ENCODE data around the gene NAIF1. TPM values are rescaled to one million over a fixed set of nuclear protein-coding genes. Genes with fewer than 3 reads are reported as not detected.
"Not testable (repeated sequence)": the region's sequence is repeated elsewhere in the genome, so short reads cannot be mapped to it uniquely, and the experiment has no call there.

The NAIF1 gene
- polyA plus RNA-seq, 3 donors, result 4.6 to 6.5 (median 5.6) TPM

DNA sequence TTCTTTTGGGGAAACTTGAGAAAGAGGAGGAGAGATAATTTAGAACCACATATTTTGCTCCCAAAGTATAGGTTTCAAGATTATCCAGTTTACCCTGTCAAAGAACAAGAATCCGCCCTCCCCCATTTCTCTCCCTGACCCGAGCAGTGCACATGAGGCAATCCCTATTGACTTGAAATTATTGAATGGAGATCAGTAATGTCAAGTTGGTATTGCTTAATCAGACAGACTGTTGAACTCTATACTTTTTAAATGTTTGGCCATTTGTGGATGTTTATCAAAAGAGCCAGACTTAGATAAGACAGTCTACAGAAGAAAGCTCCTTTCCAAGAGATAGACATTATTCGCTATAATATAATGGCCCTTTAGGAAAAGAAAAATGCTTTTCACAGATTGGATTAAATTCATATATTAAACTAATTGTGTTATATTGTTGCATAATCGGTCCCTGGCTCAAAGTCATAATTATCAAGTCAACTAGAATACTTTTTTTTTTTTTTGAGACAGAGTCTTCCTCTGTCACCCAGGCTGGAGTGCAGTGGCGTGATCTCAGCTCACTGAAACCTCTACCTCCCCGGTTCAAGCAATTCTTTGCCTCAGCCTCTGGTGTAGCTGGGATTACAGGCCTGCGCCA, 6.2 kb upstream of the NAIF1 start:
- no peak overlapping the region for H3K9ac ChIP-seq (ENCODE audit: insufficient read depth, low read length, poor library complexity, severe bottlenecking)
- no peak for DNase-seq
- H3K27me3 ChIP-seq (ENCODE audit: control insufficient read depth in 2 of 2, insufficient read depth in 2 of 2, low read length in 2 of 2), result no peaks in the 10 kb centered on the region
- H3K4me3 ChIP-seq (replicated peaks in 1 of 3; ENCODE audit: low read depth in 2 of 3, low read length in 3 of 3), result peak overlapping the region in 1 of 3 experiments; percentile 64
- Mint-ChIP-seq H3K27ac (peak overlapping the region; percentile 96 to 98 (median 97)), H3K4me3 (peak overlapping the region; percentile 20 to 82), H3K36me3 (peaks cover 11 to 13% of the 10 kb centered on the region in 2 donors), H3K9me3 (peaks cover 0 to 2% (median 0%) of the 10 kb centered on the region in 7 donors), H3K4me1 (peaks cover 67% of the 10 kb centered on the region), H3K27me3 (ENCODE audit: low read depth in 3 of 3) (peaks cover 0 to 6% (median 0%) of the 10 kb centered on the region in 3 donors)
- no peaks in the 10 kb centered on the region for H3K36me3 ChIP-seq (replicated peaks in 1 of 2; ENCODE audit: control insufficient read depth in 1 of 2, insufficient read depth in 2 of 2, low read length in 2 of 2)
- WGBS (ENCODE audit: insufficient coverage), result no CpG with 5 or more reads among the region's 7 CpGs
- peaks cover 66 to 74% of the 10 kb centered on the region in 2 donors for H3K4me1 ChIP-seq (ENCODE audit: control insufficient read depth in 1 of 2, insufficient read depth in 2 of 2, low read length in 2 of 2)
- H3K27ac ChIP-seq (ENCODE audit: low read depth in 1 of 2, low read length in 2 of 2), result peak overlapping the region; percentile 75 to 88
- no peak overlapping the region for H2AFZ ChIP-seq (ENCODE audit: insufficient read depth, low read depth, low read length, poor library complexity, severe bottlenecking)
- peaks cover 18% of the 10 kb centered on the region for H4K20me1 ChIP-seq (ENCODE audit: insufficient read depth, low read length)
- H3K4me2 ChIP-seq (replicated peaks; ENCODE audit: extremely low read depth, low read length, poor library complexity, severe bottlenecking), result peak overlapping the region; percentile 74
- TF ChIP-seq, protein P1, sequence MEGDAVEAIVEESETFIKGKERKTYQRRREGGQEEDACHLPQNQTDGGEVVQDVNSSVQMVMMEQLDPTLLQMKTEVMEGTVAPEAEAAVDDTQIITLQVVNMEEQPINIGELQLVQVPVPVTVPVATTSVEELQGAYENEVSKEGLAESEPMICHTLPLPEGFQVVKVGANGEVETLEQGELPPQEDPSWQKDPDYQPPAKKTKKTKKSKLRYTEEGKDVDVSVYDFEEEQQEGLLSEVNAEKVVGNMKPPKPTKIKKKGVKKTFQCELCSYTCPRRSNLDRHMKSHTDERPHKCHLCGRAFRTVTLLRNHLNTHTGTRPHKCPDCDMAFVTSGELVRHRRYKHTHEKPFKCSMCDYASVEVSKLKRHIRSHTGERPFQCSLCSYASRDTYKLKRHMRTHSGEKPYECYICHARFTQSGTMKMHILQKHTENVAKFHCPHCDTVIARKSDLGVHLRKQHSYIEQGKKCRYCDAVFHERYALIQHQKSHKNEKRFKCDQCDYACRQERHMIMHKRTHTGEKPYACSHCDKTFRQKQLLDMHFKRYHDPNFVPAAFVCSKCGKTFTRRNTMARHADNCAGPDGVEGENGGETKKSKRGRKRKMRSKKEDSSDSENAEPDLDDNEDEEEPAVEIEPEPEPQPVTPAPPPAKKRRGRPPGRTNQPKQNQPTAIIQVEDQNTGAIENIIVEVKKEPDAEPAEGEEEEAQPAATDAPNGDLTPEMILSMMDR (IDR thresholded peaks at IDR 0.05), result no peak
- peaks cover 86% of the 10 kb centered on the region for H3K79me2 ChIP-seq (ENCODE audit: insufficient read depth, low read length)
- intact Hi-C loops (cut with micrococcal nuclease), result loop anchor here in 1 of 2 donors (2.0 kb wide), 1 partner anchor 25 kb away; no protein-coding TSS in a partner anchor
- H3K9me3 ChIP-seq (replicated peaks in 1 of 2; ENCODE audit: control insufficient read depth in 1 of 2, insufficient read depth in 1 of 2, low read length in 2 of 2), result no peaks in the 10 kb centered on the region

DNA sequence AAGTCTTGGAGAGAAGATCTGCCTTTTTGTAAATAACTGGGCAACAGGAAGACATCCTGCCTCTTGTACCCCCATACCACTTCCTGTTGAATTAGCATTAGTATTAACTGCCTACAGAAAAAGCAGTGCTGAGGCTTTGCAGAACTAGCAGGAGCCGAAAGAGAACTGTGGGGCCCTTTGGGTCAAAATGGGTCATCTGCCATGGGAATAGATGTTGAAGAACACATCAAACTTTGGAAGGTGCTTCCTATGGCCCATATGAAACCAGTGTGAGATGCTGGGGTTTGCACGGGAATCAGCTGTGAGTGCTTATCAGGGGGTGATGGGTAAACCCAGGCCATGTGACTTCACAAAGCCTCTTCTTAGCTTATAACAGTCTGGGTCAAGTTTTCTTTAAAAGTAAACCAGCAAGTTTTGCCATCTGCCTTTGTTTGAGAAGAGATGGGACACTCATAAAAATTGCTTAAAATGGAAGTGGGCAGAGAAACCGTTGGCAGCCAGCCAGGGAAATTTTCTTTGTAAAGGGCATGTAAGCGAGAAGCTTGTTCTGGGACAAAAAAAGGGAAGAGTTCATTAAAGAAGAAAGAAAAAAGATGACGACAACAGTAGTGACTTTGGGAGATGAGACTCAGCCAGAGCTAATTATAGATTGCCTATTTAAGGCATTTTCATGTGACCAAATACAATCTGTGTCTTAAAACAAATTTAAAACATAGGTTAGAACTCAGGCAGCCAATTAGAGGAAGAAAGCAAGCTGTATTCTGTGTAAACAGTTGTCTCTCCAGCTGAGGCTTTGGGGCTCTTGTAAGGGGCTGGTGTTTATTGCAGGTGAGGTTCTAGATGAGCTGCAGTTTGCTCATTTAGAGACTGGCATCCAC, 5.3 kb upstream of the NAIF1 start:
- Histone ChIP-seq H3K4me2 (replicated peaks; ENCODE audit: extremely low read depth, low read length, poor library complexity, severe bottlenecking) (peak overlapping the region; percentile 74), H4K20me1 (ENCODE audit: insufficient read depth, low read length) (peaks cover 8% of the 10 kb centered on the region), H3K79me2 (ENCODE audit: insufficient read depth, low read length) (peaks cover 81% of the 10 kb centered on the region), H3K36me3 (replicated peaks in 1 of 2; ENCODE audit: control insufficient read depth in 1 of 2, insufficient read depth in 2 of 2, low read length in 2 of 2) (no peaks in the 10 kb centered on the region), H3K4me3 (replicated peaks in 1 of 3; ENCODE audit: low read depth in 2 of 3, low read length in 3 of 3) (peak overlapping the region in 2 of 3 experiments; percentile 20 to 64), H3K4me1 (ENCODE audit: control insufficient read depth in 1 of 2, insufficient read depth in 2 of 2, low read length in 2 of 2) (peaks cover 56 to 64% of the 10 kb centered on the region in 2 donors), H3K27ac (ENCODE audit: low read depth in 1 of 2, low read length in 2 of 2) (peak overlapping the region; percentile 75 to 88), H2AFZ (ENCODE audit: insufficient read depth, low read depth, low read length, poor library complexity, severe bottlenecking) (no peak overlapping the region), H3K9ac (ENCODE audit: insufficient read depth, low read length, poor library complexity, severe bottlenecking) (peak overlapping the region; percentile 17), H3K27me3 (ENCODE audit: control insufficient read depth in 2 of 2, insufficient read depth in 2 of 2, low read length in 2 of 2) (no peaks in the 10 kb centered on the region), H3K9me3 (replicated peaks in 1 of 2; ENCODE audit: control insufficient read depth in 1 of 2, insufficient read depth in 1 of 2, low read length in 2 of 2) (no peaks in the 10 kb centered on the region)
- Mint-ChIP-seq H3K4me3 (peak overlapping the region; percentile 65 to 82), H3K36me3 (peaks cover 9 to 13% of the 10 kb centered on the region in 2 donors), H3K27ac (peak overlapping the region; percentile 96 to 98 (median 97)), H3K9me3 (peaks cover 0 to 2% (median 0%) of the 10 kb centered on the region in 7 donors), H3K4me1 (peaks cover 57% of the 10 kb centered on the region), H3K27me3 (ENCODE audit: low read depth in 3 of 3) (peaks cover 0 to 6% (median 0%) of the 10 kb centered on the region in 3 donors)
- 0% methylated on average over 3 of the region's 5 CpGs for WGBS (ENCODE audit: insufficient coverage)
- peak; percentile 86 to 96 (median 94) for DNase-seq
- intact Hi-C loops (cut with micrococcal nuclease), result loop anchor here in 1 of 2 donors (2.0 kb wide), 1 partner anchor 26 kb away; no protein-coding TSS in a partner anchor
- TF ChIP-seq, protein P1 (IDR thresholded peaks at IDR 0.05), result no peak

DNA sequence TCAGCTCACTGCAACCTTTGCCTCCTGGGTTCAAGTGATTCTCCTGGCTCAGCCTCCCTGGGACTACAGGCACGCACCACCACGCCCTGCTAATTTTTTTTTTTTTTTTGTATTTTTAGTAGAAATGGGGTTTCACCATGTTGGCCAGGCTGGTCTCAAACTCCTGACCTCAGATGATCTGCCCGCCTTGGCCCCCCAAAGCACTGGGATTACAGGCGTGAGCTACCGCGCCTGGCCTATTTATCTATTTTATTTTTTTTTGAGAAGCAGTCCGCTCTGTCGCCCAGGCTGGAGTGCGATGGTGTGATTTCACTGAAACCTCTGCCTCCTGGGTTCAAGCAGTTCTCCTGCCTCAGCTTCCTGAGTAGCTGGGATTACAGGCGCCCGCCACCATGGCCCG, 4.4 kb upstream of the NAIF1 start:
- H3K9ac ChIP-seq (ENCODE audit: insufficient read depth, low read length, poor library complexity, severe bottlenecking), result peak overlapping the region; percentile 6
- peak overlapping the region; percentile 74 for H3K4me2 ChIP-seq (replicated peaks; ENCODE audit: extremely low read depth, low read length, poor library complexity, severe bottlenecking)
- H2AFZ ChIP-seq (ENCODE audit: insufficient read depth, low read depth, low read length, poor library complexity, severe bottlenecking); H3K36me3 ChIP-seq (replicated peaks in 1 of 2; ENCODE audit: control insufficient read depth in 1 of 2, insufficient read depth in 2 of 2, low read length in 2 of 2); DNase-seq; H4K20me1 ChIP-seq (ENCODE audit: insufficient read depth, low read length); H3K9me3 ChIP-seq (replicated peaks in 1 of 2; ENCODE audit: control insufficient read depth in 1 of 2, insufficient read depth in 1 of 2, low read length in 2 of 2); H3K27me3 Mint-ChIP-seq (ENCODE audit: low read depth in 3 of 3); H3K36me3 Mint-ChIP-seq; H3K27me3 ChIP-seq (ENCODE audit: control insufficient read depth in 2 of 2, insufficient read depth in 2 of 2, low read length in 2 of 2); intact Hi-C loops (cut with micrococcal nuclease); H3K9me3 Mint-ChIP-seq: not testable (repeated sequence)
- peaks cover 77% of the 10 kb centered on the region for H3K79me2 ChIP-seq (ENCODE audit: insufficient read depth, low read length)
- H3K27ac ChIP-seq (ENCODE audit: low read depth in 1 of 2, low read length in 2 of 2), result peak overlapping the region; percentile 75 to 88
- Mint-ChIP-seq H3K4me1 (peaks cover 54% of the 10 kb centered on the region), H3K27ac (peak overlapping the region; percentile 96 to 98 (median 97)), H3K4me3 (peak overlapping the region; percentile 20 to 82)
- H3K4me3 ChIP-seq (replicated peaks in 1 of 3; ENCODE audit: low read depth in 2 of 3, low read length in 3 of 3), result peak overlapping the region in 1 of 3 experiments; percentile 64
- peaks cover 61 to 65% of the 10 kb centered on the region in 2 donors for H3K4me1 ChIP-seq (ENCODE audit: control insufficient read depth in 1 of 2, insufficient read depth in 2 of 2, low read length in 2 of 2)
- WGBS (ENCODE audit: insufficient coverage), result 71% methylated on average over 10 of the region's 12 CpGs

Data from CD14-positive monocyte (primary cell).